ENCODE results near the gene QARS1.

QARS1 gene

GRCh38 chr3:49104427-49105291 is at the start of gene QARS1:
Gene QARS1, minus strand, starts transcription at chr3:49104757. Its CDS starts 24 bp downstream, at chr3:49104733.
- peak; percentile 84 for DNase-seq (ENCODE audit: low read depth)

GRCh38 chr3:49153349-49153912 is 48.9 kb upstream of the QARS1 start:
- DNase-seq (ENCODE audit: low read depth), result no peak

- no peak for DNase-seq (ENCODE audit: low read depth)
Observed at GRCh38 chr3:49151610-49152009, 47.1 kb upstream of the QARS1 start.

- no peak for DNase-seq (ENCODE audit: low read depth)
Observed at GRCh38 chr3:49148159-49148558, 43.6 kb upstream of the QARS1 start.

- DNase-seq (ENCODE audit: low read depth), result no peak
Observed at GRCh38 chr3:49140080-49140479, 35.5 kb upstream of the QARS1 start.

- DNase-seq (ENCODE audit: low read depth), result no peak
Observed at GRCh38 chr3:49135499-49135898, 30.9 kb upstream of the QARS1 start.

- no peak for DNase-seq (ENCODE audit: low read depth)
Observed at GRCh38 chr3:49134471-49135265, 30.1 kb upstream of the QARS1 start.

GRCh38 chr3:49133226-49133951 is 28.8 kb upstream of the QARS1 start:
- DNase-seq (ENCODE audit: low read depth), result no peak

GRCh38 chr3:49132437-49133225 is 28.1 kb upstream of the QARS1 start, which contains the start of gene LAMB2:
Gene LAMB2, minus strand, starts transcription at chr3:49133050. Its CDS starts 183 bp downstream, at chr3:49132867.
- DNase-seq (ENCODE audit: low read depth), result no peak

GRCh38 chr3:49132073-49132436 is 27.5 kb upstream of the QARS1 start:
- no peak for DNase-seq (ENCODE audit: low read depth)

- no peak for DNase-seq (ENCODE audit: low read depth)
Observed at GRCh38 chr3:49131576-49131975, 27.0 kb upstream of the QARS1 start.

GRCh38 chr3:49131040-49131439 is 26.5 kb upstream of the QARS1 start:
- no peak for DNase-seq (ENCODE audit: low read depth)

- DNase-seq (ENCODE audit: low read depth), result no peak
Observed at GRCh38 chr3:49124991-49125670, 20.6 kb upstream of the QARS1 start.

GRCh38 chr3:49124203-49124602 is 19.6 kb upstream of the QARS1 start:
- DNase-seq (ENCODE audit: low read depth), result no peak

- no peak for DNase-seq (ENCODE audit: low read depth)
Observed at GRCh38 chr3:49123687-49124086, 19.1 kb upstream of the QARS1 start.

GRCh38 chr3:49122886-49123545 is 18.5 kb upstream of the QARS1 start:
- DNase-seq (ENCODE audit: low read depth), result no peak

GRCh38 chr3:49122451-49122850 is 17.9 kb upstream of the QARS1 start:
- DNase-seq (ENCODE audit: low read depth), result no peak

- DNase-seq (ENCODE audit: low read depth), result no peak
Observed at GRCh38 chr3:49122022-49122421, 17.5 kb upstream of the QARS1 start.

- no peak for DNase-seq (ENCODE audit: low read depth)
Observed at GRCh38 chr3:49121132-49121736, 16.7 kb upstream of the QARS1 start.

Measured in stimulated activated CD8-positive, alpha-beta memory T cell treated with anti-CD3 and anti-CD28 coated beads, Interleukin-4, amount 100 ng/mL, for 24 hours (primary cell).